Stimulated activated CD8-positive, alpha-beta memory T cell treated with anti-CD3 and anti-CD28 coated beads, Interleukin-12 subunit alpha, Interleukin-12 subunit beta, amount 100 ng/mL, for 4 hours (primary cell): Measurements from ENCODE around the gene IL36G.
A peak's percentile ranks its signal among the peaks of the same experiment; 100 is the strongest.

Source experiments
- DNase-seq: peaks from one replicate; pipeline ENCODE4 v3.0.0-alpha.2; 2020; ENCODE audit warnings: low read depth

The IL36G gene

DNA sequence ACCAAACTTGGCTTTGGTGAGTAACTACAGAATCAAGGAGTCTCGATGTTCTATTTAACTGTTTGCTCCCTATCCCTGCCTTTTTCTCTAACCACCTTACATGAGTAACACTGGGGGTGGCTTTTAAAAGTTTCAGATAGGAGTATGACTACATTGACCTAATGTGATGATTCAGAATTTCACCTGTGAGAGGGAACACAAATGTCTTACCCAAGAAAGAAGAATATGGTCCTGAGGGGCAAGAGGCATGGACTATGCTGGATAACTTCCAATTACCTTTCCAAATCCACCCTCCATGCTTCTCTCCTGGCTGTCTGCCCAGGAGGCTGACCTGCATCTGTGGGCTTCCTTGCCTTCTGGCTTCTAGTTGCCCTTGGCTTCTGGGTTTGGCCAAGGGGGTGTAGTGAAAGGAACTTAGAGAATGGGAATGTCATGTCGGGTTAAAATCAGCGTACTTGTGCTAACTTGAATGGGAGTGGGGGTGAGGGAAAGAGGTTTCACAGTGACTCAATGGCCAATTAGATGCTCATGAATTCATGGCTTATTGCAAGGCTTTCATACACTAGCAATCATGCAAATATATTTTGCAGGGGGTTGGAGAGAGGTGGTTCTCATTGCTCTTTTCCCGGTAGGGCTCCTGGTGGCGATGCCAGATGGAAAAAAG lies 5.3 kb upstream of the IL36G start:
- no peak for DNase-seq

DNA sequence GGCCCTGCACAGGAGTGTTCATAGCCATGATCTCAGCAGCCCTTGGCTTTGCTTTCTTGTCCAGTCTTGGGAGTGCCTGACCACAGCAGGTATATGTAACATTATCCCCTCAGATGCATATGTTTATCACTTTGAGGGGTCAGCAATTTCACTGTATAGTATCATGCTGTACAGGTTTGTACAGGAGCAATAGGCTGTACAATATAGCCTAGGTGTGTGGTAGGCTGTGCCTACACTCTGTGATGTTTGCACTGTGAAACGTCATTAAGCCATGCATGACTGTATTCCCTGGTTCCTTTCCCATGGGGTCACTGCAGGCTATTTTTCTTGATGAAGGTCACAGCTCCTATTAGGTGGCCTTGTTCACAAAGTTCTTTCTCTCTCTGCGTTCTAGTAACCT lies 4.7 kb upstream of the IL36G start:
- no peak for DNase-seq

DNA sequence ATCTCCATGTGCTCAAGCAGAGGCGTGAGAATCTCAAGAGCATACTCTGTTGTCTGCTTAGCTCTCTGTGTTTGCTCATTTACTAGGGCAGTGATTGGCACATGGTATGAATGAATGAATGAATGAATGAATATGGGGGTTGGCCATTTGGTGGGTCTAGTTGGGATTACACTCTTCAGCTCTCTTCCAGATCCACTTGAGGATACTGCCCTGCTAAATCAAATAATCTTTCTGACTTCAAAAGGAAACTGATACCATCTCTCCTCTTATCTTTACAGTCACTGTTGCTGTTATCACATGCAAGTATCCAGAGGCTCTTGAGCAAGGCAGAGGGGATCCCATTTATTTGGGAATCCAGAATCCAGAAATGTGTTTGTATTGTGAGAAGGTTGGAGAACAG lies 1.9 kb downstream of the IL36G start:
- no peak for DNase-seq

DNA sequence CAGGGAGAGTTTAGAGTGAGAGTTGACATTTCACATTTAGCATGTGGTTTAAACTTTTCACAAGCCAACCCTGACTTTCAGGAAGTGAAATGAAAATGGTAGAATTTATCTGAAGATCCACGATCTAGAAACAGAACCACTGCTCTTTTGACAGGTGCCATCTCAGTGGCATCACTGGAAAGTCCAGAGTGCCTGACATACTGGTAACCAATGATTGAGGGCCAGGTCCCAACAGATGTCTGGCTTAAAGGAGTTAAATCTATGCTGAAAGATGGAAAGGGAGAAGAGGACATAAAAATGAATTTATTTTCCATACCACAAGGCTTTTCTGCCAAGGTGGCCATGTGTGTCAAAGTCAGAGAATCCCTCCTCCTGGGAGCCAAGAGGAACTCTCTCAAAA lies 2.7 kb downstream of the IL36G start:
- DNase-seq, result no peak

DNA sequence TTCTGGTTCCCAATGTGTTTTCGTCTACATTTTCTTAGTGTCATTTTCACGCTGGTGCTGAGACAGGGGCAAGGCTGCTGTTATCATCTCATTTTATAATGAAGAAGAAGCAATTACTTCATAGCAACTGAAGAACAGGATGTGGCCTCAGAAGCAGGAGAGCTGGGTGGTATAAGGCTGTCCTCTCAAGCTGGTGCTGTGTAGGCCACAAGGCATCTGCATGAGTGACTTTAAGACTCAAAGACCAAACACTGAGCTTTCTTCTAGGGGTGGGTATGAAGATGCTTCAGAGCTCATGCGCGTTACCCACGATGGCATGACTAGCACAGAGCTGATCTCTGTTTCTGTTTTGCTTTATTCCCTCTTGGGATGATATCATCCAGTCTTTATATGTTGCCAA lies 7.3 kb downstream of the IL36G start:
- no peak for DNase-seq

DNA sequence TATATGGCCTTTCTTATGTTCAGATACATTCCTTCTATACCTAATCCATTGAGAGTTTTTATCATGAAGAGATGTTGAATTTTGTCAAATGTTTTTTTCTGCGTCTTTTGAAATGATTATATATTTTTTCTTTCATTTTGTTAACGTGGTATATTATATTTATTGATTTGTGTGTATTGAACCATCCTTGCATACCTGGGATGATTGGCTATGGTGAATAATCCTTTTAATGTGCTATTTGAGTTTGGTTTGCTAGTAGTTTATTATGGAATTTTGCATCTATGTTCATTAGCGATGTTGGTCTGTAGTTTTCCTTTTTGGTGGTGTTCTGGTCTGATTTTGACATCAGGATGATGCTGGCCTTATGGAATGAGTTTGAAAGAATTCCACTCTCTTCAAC lies 11.8 kb downstream of the IL36G start:
- no peak for DNase-seq

DNA sequence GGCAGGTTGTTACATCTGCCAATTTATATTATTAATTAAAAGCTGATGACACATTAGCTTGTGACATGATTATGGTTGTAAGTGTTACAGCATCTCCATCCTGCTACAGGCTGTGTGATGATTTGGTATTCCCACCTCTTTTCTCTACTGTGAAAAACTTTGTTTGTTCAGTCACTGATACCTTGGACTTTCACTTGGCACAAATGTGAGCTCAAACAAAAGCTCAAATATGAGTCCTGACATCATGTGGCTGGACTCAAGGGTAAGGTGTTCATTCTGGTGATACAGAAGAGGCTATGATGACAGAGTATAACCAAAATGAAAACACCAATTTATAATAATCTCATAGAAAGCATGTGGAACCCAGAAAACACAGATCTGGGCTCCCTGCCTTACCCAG lies 16.0 kb downstream of the IL36G start:
- DNase-seq, result no peak

DNA sequence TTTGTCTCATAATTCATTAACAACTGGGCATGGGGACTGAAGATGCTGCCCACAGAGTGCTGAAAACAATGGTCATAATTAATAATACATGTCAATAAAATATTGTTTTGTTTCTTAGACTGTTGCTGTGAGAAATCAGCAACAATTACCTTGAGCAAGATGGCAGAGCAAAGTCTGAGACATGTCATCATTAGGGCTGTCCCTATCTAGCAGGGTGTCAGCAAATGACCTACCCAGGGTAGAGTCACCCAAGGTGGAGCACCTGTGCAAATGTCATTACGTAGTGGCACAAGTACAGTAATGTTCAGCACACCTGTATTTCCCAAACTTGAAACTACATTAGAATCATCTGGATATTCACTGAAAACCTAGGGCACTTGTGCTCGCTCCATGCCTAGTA lies 16.8 kb downstream of the IL36G start:
- no peak for DNase-seq

DNA sequence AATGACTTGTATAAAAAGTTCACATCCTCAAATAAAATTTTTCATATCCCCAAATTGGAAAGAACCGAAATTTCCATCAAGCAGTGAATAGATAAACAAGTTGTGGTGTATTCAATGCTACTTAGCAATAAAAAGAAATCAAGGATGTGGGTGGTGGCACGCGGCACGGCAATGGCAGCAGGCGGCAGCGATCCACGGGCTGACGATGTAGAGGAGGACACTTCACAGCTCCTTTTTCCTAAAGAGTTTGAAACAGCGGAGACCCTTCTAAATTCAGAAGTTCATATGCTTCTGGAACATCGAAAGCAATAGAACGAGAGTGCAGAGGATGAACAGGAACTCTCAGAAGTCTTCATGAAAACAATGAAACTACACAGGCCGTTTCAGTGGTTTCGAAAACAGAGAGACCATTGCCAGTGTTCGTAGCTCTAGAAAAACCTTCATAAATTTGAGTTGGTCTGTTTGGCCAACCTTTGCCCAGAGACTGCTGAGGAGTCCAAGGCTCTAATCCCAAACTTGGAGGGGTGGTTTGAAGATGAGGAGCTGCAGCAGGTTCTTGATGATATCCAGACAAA lies 17.6 kb downstream of the IL36G start:
- no peak for DNase-seq

DNA sequence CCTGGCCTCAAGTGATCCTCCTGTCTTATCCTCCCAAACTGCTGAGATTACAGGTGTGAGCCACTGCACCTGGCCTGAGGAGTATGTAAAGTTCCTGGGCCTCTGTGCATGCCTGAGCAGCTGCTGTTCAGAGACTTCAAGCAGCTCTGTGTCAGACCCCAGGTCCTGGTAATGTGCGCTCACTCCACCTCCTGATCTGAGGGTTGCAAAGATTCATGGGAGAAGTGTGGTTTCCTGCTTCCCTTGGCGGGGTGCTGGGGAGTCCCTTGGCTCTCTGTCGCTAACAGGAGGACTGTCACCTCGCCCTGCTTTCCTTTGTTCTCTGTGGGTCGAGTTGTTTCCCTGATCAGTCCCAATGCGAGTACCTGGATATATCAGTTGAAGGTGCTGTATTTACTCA lies 18.8 kb downstream of the IL36G start:
- peak; percentile 13 for DNase-seq

DNA sequence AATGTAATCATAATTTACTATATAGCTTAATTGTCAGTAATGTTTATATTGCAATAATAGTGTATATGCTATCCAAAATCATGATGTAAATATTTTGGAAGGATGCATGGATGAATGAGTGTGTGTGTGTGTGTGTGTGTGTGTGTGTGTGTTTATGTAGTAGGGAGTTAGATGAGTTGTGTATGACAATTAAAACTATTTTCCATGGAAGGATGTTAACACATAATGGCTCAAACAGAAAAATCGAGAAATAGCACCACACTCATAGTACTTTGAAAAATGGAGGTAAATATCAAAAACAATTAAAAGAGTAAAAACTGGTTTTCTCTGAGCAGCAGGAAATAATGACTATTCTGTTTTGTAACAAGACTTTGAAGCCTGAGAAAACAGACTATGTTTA lies 19.3 kb downstream of the IL36G start:
- no peak for DNase-seq

DNA sequence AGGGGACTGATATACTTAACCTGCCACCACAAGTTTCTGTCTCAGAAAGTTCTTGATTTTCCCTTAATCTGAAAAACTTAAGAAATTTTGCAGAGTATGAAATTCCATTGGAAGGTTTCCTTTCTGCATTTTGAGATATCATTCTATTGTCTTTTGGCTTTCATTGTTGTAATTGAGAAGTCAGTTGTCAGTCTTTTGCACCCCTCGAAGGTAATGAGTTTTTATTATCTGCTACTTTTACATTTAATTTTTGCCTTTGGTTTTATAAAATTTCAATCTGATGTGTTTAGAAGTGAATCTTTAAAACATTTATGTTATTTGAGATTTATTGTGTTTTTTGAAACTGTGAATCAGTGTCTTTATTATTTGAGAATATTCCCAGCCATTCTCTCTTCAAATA lies 22.6 kb downstream of the IL36G start:
- DNase-seq, result no peak

DNA sequence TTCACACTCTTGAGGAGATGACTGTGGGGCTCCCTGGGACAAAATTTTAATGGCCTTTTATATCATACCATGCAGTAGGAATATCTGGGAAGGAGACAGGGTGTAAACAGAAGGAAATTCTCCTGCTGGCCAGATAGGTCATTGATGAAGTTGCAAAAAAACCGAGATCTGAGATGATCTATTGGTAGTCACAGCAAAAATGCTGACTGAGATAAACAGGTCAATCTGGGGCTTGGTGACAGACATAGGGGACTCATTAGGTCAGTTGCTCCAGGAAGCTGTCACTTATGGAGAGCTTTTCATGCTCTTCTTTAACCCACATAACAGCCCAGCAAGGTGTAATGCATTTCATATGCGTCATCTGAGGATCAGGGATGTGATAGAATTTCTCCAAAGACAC lies 24.9 kb downstream of the IL36G start:
- DNase-seq, result no peak

DNA sequence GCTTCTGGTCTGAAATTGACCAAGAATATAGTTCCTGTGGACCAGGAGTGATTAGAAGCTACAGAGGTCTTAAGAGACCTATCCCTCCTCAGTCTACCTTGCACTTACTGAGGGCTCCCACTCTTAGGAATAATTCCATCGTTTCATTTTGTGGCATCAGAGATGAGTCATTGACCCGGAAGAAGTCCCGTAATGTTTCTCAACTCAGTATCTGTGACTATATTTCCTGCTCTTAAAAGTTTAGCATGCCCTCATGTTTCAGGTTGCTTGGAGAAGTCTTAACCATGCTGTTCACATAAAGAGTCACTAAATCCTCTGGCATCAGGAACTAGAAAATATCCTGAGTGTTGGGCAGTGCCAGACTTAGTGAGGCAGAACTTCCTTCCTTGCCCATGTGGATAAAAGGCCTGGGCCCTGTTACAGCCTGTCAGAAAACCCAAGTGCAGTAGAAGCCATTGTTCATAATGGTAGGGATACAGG lies 27.3 kb downstream of the IL36G start, which contains the start of gene IL36A:
Gene IL36A (plus strand): TSS at position 430 of the 480 bp plus-strand sequence. CDS start 413 bp downstream, outside the sequence.
- DNase-seq, result no peak

DNA sequence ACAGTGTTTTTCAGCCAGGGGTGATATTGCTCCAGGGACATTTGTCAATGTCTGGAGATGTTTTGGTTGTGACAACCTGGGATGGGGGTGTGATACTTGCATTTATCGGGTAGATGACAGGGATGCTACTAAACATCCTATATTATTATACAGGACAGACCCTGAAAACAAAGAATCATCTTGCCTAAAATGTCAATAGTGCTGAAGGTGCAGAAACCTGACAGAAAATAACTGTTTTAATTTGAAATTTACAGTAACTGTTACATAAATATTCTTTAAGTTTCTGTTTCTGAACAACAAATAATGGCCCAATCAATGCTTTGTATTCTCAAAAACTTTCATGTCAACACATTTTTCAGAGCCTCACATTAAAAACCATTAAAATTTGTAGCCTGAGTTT lies 29.4 kb downstream of the IL36G start:
- DNase-seq, result no peak

DNA sequence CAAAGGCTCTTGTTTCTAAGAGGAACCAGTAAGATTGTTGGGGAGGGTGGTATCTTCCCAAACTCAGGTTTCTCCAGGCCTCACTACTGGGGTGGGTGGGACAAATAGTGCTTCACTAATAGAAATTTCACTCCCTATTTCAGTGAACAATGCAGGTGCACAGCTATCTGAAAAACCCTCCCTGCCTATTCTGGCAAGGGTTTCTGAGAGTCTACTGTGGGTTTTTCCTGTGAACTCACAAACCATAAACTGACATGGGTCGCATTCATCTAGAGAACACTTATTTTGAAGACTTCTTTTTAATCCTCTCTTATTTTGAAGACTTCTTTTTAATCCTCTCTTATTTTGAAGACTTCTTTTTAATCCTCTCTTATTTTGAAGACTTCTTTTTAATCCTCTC lies 31.8 kb downstream of the IL36G start:
- DNase-seq, result no peak

DNA sequence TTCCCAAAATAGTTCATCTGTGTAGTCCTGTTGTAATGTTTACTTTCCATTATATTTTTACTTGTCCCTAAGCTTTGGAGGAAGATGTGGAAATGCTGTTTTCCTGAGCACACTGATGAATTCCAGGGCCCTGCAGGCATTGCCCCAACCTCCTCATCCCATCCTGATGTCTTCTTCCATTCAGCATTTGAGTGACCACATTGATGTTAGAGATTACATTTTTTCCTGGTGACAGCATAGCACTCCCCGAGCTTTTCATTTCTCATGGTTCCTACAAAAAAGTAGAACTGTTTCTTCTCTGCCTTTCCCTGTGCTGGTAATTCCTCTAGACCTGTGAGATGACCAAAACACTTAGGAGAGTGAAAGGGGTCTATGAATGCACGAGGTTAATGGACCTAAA lies 32.3 kb downstream of the IL36G start:
- DNase-seq, result no peak

DNA sequence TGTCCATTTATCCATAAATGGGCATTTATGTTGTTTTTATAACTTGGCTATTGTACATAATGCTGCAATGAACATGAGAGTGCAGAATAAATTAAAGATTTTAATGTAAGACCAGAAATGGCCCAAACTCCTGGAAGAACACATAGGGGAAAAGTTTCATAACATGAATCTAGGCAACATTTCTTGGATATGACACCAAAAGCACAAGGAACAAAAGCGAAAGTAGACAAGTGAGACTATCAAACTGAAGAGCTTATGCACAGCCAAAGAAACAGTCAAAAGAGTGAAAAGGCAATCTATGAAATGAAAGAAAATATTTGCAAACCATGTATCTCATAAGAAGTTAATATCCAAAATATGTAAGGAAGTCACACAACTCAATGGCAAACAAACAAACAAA lies 33.3 kb downstream of the IL36G start:
- DNase-seq, result no peak

DNA sequence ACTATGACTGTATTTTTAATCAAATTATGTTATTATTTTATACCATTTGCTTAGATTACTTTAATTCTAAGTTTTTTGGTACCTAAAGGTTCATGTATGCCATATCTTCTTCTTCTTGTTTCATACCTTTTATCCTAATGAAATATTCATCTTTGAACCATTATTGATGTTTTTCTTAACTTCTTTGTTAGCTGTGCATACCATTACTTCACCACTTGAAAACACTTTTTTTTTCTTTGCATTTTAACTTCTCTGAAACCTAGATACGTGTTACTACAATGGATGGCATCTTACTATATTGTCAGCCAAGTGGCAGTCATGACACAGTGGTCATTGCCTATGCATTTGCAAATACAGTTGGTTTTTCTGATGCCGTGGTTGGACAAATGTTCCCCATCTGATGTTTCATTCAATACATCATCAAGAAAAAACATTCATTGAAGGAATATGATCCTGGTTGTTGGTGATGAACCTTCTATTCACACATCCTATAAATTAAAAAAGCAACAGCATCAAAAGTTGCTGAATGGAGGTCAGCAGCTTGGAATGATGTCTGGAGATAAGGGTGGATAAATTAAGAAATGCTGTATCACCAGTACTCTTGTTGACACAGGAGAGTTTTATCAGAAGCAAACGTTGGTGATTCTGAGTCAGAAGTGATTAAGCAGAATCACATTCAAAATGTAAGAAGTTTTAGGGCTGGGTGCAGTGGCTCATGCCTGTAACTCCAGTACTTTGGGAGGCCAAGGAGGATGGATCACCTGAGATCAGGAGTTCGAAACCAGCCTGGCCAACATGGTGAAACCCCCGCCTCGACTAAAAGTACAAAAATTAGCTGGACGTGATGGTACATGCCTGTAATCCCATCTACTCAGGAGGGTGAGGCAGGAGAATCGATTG lies 34.9 kb downstream of the IL36G start:
- no peak for DNase-seq

DNA sequence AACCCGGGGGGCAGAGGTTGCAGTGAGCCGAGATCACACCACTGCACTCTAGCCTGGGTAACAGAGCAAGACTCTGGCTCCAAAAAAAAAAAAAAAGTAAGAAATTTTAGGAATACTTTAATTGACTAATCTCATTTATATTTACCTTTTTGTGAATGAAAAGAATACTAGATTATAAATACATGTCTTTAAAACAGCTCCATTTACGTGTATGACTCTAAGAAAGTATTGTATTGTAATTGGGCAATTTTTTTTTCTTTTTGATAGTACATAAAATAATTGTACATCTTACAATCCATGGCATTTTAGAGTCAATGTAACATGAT lies 35.5 kb downstream of the IL36G start:
- DNase-seq, result no peak

DNA sequence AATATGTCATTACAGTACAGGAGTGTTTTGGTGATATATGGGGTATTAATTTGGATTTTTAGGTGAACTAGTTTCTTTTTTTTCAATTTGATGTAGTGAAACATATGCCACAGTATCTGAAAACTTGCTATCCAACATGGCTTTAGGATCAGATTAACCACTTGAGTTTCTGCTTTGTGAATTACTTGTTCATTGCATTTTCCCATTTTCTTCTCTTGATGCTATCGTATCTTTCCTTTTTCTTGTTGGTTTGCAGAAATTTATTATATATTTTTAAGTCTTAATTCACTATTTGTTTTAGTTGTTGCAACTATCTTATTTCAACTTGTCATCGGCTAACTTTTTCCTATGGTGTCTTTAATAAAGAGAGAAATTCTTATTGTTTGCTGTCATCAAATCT lies 36.3 kb downstream of the IL36G start:
- DNase-seq, result no peak

DNA sequence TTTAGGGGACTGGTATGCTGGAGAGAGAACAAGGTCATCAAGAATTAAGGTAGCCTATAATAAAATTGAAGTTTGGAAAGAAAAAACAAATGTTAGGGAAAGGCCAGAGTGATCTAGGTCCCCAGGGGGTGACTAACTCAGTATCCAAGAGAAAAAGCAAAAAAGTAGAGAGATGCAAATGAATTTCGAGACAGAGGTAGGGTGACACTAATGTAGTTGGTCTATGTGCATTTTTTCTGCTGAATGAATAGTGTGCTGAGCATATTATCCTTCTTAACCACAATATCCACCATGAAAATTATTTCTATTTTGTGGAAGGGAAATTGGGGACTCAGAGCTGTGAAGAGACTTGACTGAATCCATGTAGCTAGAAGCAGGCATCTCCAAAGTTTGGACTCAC lies 37.2 kb downstream of the IL36G start:
- DNase-seq, result no peak

DNA sequence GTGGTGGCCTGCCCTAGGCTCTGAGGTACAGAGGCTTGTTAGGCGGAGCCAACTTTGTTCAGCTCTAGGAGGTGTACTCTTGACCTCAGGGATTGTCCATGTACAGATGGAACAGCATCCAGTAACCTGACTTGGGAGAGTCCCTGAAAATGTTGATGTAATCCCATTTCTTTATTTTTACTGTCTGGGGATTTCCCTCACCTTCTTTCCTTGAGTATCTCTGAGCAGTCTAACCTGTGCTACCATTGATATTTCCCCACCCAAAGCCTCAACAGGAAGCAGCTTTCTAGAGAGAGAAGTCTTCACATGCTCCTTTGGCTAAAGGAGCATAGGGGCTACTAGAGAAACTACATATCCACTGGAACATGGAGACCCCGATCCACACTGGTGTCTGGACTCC lies 37.8 kb downstream of the IL36G start:
- DNase-seq, result no peak
